HG03460 (cell line): ENCODE results near the gene CARF.
A peak's percentile ranks its signal among the peaks of the same experiment; 100 is the strongest.
"Not testable (repeated sequence)": the region's sequence is repeated elsewhere in the genome, so short reads cannot be mapped to it uniquely, and the experiment has no call there.

ENCODE experiments used
- ATAC-seq: cut with Tn5 transposase; IDR thresholded peaks from one replicate; pipeline ENCODE4 v1.9.1; 2021; ENCODE audit not compliant: unreplicated experiment

CARF gene

GRCh38 chr2:202933958-202934357 is 21.9 kb downstream of the CARF start:
- ATAC-seq: no peak

- no peak for ATAC-seq
These were observed 22.4 kb downstream of the CARF start for GRCh38 chr2:202934456-202934855.

- no peak for ATAC-seq
These were observed 26.9 kb downstream of the CARF start for GRCh38 chr2:202938960-202939359.

GRCh38 chr2:202941771-202942170 is 29.7 kb downstream of the CARF start:
- ATAC-seq: no peak

GRCh38 chr2:202944408-202944807 is 32.3 kb downstream of the CARF start:
- no peak for ATAC-seq

- ATAC-seq: no peak
These were observed 32.7 kb downstream of the CARF start for GRCh38 chr2:202944816-202945215.

- no peak for ATAC-seq
These were observed 33.4 kb downstream of the CARF start for GRCh38 chr2:202945497-202945896.

GRCh38 chr2:202949333-202949732 is 37.3 kb downstream of the CARF start:
- ATAC-seq: not testable (repeated sequence)

- no peak for ATAC-seq
These were observed 38.5 kb downstream of the CARF start for GRCh38 chr2:202950592-202950991.

GRCh38 chr2:202960524-202960923 is 48.4 kb downstream of the CARF start:
- no peak for ATAC-seq

- no peak for ATAC-seq
These were observed 51.6 kb downstream of the CARF start for GRCh38 chr2:202963712-202964111.

- ATAC-seq: peak; percentile 70
These were observed 53.9 kb downstream of the CARF start for GRCh38 chr2:202965810-202966460.

GRCh38 chr2:202969404-202969803 is 57.3 kb downstream of the CARF start:
- not testable (repeated sequence) for ATAC-seq

GRCh38 chr2:202976809-202977208 is 64.7 kb downstream of the CARF start:
- no peak for ATAC-seq

- no peak for ATAC-seq
These were observed 70.9 kb downstream of the CARF start for GRCh38 chr2:202982779-202983491.

- ATAC-seq: no peak
These were observed 77.7 kb downstream of the CARF start for GRCh38 chr2:202989749-202990148.

- ATAC-seq: no peak
These were observed 78.4 kb downstream of the CARF start for GRCh38 chr2:202990501-202990900.

GRCh38 chr2:202997113-202997512 is 85.0 kb downstream of the CARF start:
- not testable (repeated sequence) for ATAC-seq

- ATAC-seq: no peak
These were observed 90.2 kb downstream of the CARF start for GRCh38 chr2:203002054-203002821.

GRCh38 chr2:203003716-203004115 is 91.6 kb downstream of the CARF start:
- ATAC-seq: no peak

GRCh38 chr2:203014456-203015199 is 102.6 kb downstream of the CARF start, which contains the start of gene NBEAL1:
TSS of gene NBEAL1 (plus strand) at chr2:203014875. CDS start at chr2:203016385, 1,510 bp downstream.
- peak; percentile 96 for ATAC-seq
